ENCODE data around the gene CDH4. TPM values are rescaled to one million over a fixed set of nuclear protein-coding genes. Genes with fewer than 3 reads are reported as not detected.

CDH4 gene
- total RNA-seq, 1 donor from 2014 or later = 0.08 TPM

DNA sequence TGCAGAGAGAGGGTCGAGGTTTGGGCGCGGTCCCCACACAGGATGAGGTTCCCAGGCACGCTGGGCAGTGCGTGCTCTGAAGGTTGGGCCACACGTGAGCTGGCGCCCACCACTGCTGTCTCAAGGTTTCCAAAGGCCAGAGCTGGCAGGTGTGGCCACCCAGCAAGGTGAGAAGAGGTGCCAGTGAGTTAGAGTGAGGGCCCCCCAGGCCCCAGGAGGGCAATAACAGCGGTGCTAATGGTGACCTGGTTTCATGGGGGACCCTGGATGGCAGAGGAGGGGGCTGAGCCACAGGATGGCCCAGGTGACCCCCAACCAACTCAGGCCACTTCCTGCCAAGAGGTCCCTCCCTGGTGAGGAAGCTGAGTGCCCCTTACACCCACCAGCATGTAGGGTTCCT lies 628.6 kb downstream of the CDH4 start:
- intact Hi-C loops (cut with DNase I) = no loop called here
- ATAC-seq (no peak), DNase-seq (ENCODE audit: missing footprints) (peak; percentile 65)

DNA sequence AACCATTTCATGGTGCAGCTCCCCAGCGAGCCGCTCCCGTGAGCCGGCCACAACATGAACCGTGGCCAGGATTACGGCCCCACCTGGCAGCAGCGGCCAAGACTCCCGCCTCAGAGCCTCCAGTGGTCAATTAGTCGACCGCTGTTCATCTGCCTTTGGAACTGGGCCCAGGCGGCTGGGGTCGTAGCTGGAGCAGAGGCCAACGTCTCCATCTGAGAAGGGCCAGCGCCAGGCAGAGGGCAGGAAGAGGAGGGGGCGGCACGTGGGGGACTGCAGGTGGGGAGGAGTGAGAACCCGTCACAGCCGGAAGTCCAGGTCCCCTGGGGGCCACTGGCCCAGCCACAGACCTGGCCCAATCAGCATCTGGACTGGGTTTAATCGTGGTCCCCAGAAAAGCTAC lies 629.4 kb downstream of the CDH4 start:
- intact Hi-C loops (cut with DNase I) = no loop called here
- DNase-seq (ENCODE audit: missing footprints) = peak; percentile 41

DNA sequence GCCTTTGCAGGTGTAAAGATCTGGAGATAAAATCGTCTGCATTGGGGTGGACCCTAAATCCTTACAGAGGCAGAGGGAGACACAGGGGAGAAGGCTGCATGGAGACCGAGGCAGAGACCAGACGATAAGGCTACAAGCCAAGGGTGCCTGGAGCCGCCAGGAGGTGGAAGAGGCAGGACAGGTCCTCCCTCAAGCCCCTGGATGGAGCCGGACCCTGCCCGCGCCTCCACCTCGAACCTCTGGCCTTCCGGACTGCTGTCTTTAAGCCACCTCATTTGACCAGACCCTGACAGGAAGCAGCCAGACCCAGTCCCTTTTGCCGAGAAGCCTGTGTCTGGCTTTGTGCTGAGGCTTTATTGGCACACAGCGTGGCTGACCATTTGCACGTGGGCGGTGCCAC lies 629.8 kb downstream of the CDH4 start:
- DNase-seq (ENCODE audit: missing footprints) (peak; percentile 50), ATAC-seq (no peak)
- intact Hi-C loops (cut with DNase I) = no loop called here

More for the DNA sequence above, 629.4 kb downstream of the CDH4 start:
- no peak for ATAC-seq

DNA sequence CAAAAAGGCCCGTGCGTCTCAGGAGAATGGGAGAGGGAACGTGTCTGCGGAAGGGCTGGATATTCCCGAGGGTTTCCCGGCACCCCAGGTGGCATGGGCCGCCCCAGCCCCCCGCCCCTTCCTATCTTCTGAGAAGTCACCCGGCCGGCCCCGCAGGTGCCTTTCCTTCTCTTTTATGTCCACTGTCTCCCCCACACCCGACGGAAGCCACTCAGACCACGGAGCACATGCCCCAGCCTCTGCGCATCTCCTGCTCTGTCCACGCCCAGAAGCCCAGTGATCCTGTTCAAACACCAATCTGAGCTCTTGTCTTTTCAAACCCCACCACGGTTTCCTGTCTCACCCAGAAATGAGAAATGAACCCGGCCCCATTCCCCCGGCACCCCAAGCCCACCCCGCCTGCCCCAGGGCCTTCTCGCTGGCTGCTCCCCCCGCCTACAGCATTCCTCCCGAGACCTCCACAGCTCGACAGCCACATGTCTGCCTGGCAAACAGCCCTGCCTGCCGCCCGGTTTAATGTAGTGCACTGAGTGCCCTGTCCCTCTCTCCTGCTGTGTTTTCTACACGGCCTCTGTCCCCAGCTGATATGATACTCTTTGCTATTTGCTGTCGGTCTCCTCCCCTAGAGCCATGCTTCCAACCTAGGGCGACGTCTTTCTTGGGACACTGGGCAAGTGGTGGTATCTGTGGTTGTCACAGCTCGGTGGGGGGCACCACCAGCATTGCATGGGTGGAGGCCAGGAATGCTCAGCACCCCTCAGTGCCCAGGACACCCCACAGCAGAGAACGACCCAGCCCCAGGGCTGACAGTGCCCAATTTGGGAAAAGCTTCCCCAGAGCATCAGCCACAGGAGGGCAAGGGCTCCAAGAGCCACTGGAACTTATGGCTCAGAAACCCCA lies 630.9 kb downstream of the CDH4 start:
- no peak for ATAC-seq
- peak; percentile 34 for DNase-seq (ENCODE audit: missing footprints)
- intact Hi-C loops (cut with DNase I) = no loop called here

DNA sequence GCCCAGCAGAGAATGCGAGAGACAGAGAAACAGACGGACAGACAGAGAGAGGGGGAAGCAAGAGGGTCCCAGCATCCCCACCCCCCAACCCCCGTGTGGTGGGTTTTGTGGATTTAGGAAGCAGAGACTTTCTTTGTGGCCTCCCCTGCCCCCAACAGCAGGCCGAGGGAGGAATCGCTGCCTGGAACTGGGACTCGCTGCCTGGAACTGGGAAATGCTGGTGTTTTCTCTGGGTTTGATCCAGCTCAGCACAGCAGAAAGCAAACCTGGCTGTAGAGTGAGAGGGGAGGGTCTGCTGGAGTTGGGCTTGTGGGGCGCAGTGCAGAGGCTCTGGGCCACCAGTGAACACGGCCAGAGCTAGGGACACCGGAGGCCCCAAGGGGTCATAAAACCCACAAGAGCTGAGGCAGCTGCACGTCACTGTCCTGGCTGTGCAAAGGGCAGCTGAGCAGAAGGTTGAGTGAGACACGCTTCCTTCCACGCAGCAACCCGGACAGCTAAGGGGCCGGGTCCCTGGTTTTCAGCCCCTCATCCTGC lies 631.9 kb downstream of the CDH4 start:
- ATAC-seq (no peak), DNase-seq (ENCODE audit: missing footprints) (peak; percentile 31)
- intact Hi-C loops (cut with DNase I) = no loop called here

DNA sequence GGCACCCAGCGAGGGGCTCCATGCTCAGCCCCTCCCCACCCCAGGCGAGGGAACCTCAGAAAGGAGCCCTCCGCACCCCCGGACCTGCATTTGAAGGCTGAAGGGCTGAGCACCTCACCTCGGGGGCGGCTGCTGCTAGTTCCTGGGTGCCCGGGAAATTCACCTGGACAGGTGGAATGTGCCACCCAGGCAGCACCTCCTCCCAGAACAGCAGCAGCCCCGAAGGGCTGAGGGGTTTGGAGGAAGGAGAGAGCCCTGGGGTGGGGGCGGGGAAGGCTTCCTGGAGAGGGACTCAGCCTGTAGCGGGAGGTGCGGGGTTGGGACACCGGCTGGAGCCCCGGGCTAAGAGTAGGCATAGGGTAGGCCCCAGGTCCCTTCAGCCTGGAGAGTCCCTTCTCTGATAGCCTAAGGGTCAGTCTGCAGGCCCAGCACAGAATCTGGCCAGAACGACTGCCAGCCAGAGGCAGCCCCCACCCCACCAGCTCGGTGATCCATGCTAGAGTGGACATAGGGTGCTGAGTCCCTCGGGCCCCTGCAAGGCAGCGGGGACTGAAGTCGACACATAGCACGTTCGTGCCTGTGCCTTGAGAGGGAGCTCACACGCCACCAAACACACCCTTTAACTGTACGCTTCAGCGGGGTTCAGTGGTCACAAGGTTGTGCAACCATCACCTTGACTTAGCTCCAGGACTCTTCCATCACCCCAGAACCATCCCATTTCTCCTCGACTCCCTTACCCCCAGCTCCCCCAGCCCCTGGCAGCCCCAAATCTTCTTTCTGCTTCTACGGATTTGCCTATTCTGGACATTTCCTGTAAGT lies 632.7 kb downstream of the CDH4 start:
- DNase-seq (ENCODE audit: missing footprints) = peak; percentile 25
- intact Hi-C loops (cut with DNase I) = no loop called here
- no peak for ATAC-seq

DNA sequence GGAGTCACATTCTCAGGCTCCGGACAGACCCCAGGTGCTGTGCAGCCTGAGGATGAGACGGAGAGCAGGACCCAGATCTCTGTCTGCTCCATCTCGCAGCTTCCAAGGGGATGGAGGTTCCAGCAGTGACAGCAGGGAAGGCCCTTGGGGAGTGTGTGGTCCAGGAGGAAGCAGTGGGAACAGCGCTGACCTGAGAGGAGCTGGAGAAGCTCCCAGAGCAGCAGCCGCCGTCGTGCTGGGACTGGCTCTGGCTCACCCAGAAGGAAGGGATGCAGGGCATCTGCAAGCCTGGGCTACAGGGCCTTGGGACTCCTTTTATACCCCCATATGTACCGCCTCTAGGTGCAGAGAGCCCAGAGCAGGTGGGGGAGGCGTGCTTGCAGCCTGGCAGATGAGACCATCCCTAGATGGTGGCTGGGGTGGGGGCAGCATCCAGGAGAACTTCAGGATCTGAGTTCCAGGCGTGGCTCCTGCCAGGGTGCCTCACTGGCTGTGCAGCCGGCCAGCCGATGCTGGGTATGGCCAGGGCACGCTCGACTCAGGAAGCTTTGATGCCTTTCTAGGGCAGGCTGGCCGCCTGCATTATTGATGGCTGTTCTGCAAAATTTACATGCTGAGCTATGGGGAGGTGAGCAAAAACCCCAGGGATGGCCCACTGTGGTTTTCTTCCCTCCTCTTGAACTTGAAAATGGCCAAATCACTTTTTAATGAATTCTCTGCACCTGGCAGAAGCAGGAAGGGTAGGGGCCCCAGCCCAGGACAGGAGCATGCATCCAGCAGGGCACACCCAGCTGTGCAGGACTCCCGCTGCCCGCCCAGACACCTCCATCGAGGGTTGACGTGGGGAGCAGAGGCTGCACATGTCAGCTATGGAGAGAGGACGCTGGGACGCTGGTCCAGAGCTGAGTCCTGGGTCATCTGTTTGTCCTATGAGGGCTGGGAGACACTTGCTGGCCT lies 634.0 kb downstream of the CDH4 start:
- intact Hi-C loops (cut with DNase I) = no loop called here
- DNase-seq (ENCODE audit: missing footprints) (peak; percentile 51), ATAC-seq (no peak)

DNA sequence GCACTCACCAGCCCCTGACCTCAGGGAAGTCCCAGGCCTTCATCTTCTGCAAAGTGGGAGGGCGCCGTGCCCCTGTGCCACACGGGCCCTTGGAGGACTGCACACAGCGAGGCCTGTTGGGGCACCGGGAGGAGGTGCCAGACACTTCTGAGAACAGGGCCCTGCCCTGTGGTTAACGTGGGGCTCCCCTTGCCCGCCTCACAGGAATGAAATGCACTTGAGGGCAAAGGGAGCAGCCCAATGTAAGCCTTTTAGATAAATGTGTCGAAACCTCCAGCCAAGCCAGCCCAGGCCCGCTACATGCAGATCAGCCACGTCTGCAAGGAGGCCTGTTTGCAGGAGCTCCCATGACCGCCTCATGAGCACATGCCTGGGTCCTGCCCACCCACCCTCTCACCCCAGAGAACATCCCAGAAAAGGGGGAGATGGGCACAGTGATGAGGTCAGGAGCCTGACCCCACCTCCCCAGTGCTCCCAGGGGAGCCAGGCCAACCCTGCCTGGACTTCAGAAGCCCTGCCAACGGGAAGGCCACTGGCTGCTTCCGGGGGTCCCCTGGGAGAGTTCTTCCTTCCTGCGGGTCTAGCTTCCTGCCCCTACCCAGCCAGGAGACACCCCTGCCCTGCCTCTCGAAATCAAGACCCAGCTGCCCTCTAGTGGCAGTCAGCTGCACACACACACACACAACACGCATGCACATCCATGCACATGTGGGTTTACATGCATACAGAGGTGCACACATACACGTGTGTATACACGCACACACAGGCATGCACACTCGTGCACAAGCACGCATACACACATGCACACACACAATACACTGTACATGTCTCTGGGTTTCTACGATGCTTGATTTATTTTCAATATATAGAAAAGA lies 634.9 kb downstream of the CDH4 start:
- no peak for ATAC-seq
- intact Hi-C loops (cut with DNase I) = no loop called here
- DNase-seq (ENCODE audit: missing footprints) = peak; percentile 44

DNA sequence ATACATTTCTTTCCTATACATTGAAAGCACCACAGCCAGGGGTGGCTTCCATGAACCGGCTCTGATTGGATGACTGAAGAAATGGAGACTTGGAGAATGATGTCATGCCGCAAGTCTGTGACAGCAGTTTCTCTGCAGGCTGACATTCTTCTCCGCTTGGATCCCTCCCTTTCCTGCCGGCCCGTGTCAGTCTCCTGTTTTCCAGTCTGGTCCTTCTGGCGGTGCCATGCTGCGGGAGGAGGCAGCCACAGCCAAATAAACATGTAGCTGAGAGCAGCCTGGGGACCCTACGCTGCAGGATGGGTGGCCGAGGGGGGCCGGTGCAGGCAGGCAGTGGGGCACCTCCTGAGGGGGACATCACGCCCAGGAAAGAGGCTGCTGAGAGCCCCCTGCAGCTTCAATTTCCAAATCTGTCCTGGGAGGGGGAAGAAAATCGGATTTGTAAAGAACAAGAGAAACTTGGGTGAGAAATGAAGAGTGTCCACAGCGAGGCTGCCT lies 635.6 kb downstream of the CDH4 start:
- intact Hi-C loops (cut with DNase I) = no loop called here
- DNase-seq (ENCODE audit: missing footprints) (peak; percentile 37), ATAC-seq (no peak)

DNA sequence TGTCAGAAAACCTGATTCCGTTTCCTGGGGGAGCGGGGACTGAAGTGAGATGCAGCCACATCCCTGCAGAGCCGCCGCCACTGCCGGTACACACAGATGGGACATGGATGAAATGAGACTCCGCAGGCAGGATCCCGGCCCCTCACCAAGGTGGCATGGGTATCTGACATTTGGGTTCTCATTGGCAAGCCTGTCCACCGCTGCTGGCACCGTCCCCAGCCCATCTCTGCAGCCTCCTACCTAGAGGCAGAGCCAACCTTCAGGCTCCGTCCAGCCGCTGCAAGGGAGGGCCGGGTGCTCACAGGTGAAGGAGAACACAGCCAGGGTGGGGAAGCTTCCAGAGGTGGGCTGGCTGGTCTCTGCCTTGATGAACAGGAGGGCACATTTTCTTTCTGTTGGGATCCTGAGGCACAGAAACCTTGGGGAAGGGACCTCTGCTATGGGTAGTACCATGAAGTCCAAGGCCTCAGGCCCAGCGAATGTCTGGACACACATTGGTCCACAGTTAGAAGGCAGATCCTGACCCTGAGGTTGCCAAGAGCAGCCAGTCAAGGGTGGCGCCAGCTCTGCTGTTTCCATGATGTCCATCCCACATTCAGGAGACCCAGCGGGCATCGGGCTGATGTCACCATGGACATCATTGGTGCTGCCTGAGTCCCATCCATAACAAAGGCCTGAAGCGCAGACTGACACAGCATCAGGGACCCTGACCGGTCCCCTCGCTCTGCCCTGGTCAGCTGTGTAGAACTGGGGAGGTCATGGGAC lies 636.2 kb downstream of the CDH4 start:
- no peak for ATAC-seq
- intact Hi-C loops (cut with DNase I) = no loop called here

DNA sequence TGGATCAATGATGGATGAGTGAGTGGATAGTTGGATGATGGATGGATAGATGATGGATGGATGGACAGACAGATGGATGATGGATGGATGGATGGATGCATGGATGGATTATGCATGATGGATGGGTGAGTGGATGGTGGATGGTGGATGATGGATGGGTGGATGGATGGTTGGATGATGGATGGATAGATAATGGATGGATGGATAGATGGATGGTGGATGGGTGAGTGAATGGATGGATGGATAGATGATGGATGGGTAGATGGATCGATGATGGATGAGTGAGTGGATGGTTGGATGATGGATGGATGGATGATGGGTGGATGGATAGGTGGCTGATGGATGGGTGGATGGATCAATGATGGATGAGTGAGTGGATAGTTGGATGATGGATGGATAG lies 637.6 kb downstream of the CDH4 start:
- intact Hi-C loops (cut with DNase I) = loop anchor here (10.0 kb wide), 1 partner anchor 1835 kb away; no protein-coding TSS in a partner anchor
- DNase-seq (ENCODE audit: missing footprints) (no peak), ATAC-seq (no peak)

More for the DNA sequence above, 636.2 kb downstream of the CDH4 start:
- peak; percentile 66 for DNase-seq (ENCODE audit: missing footprints)

DNA sequence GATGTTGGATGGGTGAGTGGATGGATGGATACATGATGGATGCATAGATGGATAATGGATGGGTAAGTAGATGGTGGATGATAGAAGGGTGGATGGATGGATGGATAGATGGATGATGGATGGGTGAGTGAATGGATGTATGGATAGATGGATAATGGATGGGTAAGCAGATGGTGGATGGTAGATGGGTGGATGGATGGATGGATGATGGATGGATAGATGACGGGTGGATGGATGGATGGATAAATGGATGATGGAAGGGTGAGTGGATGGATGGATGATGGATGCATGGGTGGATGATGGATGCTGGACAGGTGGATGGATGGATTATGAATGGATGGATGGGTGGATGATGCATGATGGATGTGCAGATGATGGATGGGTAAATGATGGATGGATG lies 638.1 kb downstream of the CDH4 start:
- intact Hi-C loops (cut with DNase I) = loop anchor here (10.0 kb wide), 1 partner anchor 1835 kb away; no protein-coding TSS in a partner anchor
- DNase-seq (ENCODE audit: missing footprints) (no peak), ATAC-seq (no peak)

DNA sequence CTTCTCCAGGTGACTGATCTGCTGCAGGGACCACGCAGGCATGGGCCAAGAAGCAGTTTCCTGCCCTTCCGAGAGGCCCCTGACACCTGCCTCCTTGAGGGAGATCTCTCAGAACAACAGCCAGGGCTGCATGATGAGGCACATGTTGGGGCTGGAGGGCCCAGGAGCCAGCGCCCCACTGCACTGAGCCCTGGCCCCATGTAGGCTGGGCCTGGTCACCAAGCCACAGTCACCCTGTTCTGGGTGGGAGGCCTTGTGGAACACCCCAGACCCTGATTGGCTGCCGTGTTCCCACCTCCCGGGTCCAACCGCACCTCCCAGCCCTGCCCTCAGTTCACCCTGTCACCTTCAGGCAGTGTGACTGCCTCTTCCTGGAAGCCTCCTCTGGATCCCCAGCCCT lies 639.4 kb downstream of the CDH4 start:
- intact Hi-C loops (cut with DNase I) = loop anchor here (10.0 kb wide), 1 partner anchor 1837 kb away; no protein-coding TSS in a partner anchor
- DNase-seq (ENCODE audit: missing footprints) = peak; percentile 27
- ATAC-seq = no peak

DNA sequence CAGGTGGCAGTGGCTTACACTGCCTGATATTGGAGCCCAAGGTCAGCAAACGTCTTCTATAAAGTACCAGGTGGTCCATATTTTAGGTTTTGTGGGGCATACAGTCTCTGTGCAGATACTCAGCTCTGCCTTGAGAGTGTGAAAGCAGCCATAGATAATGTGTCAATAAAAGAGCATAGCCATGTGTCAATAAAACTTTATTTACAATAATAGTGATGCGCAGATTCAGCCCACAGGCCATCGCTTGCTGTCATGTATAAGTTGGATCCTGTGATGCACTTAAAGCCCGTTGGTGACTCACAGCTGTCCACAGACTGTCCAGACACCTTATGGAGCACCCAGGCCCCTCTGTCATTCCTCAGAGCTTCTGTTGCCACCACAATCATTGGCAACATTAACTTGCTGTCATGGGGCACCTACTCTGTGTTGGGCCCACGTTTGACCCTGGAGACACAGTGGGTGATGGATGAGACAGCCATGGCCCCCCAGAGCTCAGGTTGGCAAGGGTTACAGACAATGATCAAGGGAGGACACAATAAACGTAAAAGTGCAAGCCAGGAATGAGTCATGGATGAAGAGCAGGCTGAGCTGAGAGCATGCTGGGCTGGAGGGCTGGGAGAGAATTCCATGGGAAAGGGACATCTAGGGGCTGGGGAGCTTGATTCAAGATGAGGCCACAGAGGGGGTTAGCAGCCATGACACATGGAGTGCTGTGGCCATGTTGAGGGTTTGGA lies 640.0 kb downstream of the CDH4 start:
- DNase-seq (ENCODE audit: missing footprints) (peak; percentile 21), ATAC-seq (no peak)
- intact Hi-C loops (cut with DNase I) = loop anchor here (10.0 kb wide), 1 partner anchor 1837 kb away; no protein-coding TSS in a partner anchor

DNA sequence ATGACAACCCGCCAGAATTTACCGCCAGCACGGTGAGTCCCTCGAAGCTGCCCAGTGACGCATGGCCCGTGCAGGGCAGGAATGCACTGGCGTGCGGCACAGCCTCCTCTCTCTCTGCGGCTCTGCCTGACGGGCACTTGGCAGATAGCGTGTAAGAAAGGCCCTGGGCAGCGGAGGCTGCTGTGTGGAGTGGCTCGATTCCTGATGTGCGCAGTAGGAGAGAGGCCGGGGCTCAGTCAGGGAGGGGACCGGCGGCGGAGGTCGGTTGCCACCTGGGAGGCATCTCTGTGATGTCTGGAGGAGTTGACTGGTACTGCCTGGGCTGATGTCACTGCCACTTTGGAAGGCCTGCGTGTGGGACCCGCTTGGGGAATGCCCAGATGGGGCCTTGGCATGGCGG lies 643.0 kb downstream of the CDH4 start:
- peak; percentile 37 for DNase-seq (ENCODE audit: missing footprints)
- no peak for ATAC-seq
- intact Hi-C loops (cut with DNase I) = loop anchor here (10.0 kb wide), 1 partner anchor 1840 kb away; no protein-coding TSS in a partner anchor

DNA sequence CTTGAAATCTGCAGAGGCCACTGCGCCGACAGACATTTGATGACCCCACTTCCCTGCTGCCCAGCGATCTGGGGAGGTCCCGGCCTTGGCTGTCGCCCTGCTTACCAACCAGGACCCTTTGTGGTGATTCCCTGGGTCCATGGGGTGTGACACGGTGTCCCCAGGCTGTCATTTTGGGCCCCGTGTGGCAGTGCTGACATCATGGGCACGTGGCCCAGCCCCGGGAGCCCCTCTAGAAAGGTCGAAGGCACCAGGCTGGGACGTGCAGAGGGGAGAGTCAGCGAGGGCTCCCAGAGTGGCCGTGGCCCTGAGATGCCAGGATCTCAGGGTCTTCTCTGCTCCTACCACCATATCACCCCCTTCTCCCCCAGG lies 643.6 kb downstream of the CDH4 start:
- intact Hi-C loops (cut with DNase I) = loop anchor here (10.0 kb wide), 1 partner anchor 1841 kb away; no protein-coding TSS in a partner anchor

More for the DNA sequence above, 643.6 kb downstream of the CDH4 start:
- ATAC-seq (no peak), DNase-seq (ENCODE audit: missing footprints) (no peak)

Data from Right ventricle myocardium inferior (tissue), 1 donor.